OCI-LY7 (cell line): ENCODE results near the gene COL6A2.

Source experiments
- EZH2phosphoT487 ChIP-seq: fragments of 200-600 bp; sonication (generic); IDR thresholded peaks from 2 replicates; pipeline ENCODE4 v1.6.1; 2018; ENCODE audit warnings: low read depth, borderline replicate concordance, mild to moderate bottlenecking, mixed run types, antibody characterized with exemption, low read length, moderate library complexity, mixed read lengths
- TF ChIP-seq, protein P1 (sequence below): fragments of 200-600 bp; sonication (generic); conservative IDR thresholded peaks from 2 replicates; pipeline ENCODE4 v1.5.1; 2014; ENCODE audit warnings: mild to moderate bottlenecking, antibody characterized with exemption, low read length, moderate library complexity, mixed read lengths

GRCh38 chr21:46081022-46081861 is 16.7 kb upstream of the COL6A2 start:
- TF ChIP-seq, protein P1, sequence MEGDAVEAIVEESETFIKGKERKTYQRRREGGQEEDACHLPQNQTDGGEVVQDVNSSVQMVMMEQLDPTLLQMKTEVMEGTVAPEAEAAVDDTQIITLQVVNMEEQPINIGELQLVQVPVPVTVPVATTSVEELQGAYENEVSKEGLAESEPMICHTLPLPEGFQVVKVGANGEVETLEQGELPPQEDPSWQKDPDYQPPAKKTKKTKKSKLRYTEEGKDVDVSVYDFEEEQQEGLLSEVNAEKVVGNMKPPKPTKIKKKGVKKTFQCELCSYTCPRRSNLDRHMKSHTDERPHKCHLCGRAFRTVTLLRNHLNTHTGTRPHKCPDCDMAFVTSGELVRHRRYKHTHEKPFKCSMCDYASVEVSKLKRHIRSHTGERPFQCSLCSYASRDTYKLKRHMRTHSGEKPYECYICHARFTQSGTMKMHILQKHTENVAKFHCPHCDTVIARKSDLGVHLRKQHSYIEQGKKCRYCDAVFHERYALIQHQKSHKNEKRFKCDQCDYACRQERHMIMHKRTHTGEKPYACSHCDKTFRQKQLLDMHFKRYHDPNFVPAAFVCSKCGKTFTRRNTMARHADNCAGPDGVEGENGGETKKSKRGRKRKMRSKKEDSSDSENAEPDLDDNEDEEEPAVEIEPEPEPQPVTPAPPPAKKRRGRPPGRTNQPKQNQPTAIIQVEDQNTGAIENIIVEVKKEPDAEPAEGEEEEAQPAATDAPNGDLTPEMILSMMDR: no peak
- no peak for TF ChIP-seq EZH2phosphoT487
